C1 segment of cervical spinal cord (tissue), 14 donors: ENCODE results near the gene VWC2.
"Not testable (repeated sequence)": the region's sequence is repeated elsewhere in the genome, so short reads cannot be mapped to it uniquely, and the experiment has no call there.

ENCODE experiments used
- DNase-seq, 14 donors: peaks; one replicate each; lab custom pipeline; 2025; lab: John Stamatoyannopoulos, UW

VWC2 gene

DNA sequence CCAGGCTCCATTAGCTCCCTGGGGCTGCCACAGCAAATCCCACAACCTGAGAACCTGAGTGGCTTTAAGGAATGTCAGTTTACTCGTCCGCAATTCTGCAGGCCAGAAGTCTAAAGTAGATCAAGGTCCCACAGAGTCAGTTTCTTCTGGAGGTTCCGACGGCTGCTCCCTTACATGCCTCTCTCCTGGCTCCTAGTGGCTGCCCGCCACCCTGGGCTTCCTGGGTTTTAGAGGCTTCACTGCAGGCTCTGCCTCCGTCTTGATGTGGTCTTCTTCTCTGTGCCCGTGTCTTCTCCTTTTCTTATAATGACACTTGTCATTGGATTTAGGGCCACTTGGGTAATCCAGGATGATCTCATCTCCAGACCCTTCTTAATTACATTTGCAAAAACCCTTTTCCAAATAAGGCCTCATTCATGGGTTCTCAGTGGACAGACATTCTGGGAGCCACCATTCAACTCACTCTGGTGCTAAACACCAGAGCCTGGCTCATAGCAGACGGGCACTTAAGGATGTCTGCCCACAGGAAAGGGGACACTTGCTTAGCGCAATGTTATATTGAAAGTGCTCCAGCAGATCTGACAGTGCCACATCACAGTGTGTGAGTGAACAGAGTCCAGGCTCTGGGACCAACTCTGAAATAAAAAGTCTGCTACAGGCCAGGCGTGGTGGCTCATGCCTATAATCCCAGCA is 77.6 kb downstream of the VWC2 start:
- DNase-seq: no peak

DNA sequence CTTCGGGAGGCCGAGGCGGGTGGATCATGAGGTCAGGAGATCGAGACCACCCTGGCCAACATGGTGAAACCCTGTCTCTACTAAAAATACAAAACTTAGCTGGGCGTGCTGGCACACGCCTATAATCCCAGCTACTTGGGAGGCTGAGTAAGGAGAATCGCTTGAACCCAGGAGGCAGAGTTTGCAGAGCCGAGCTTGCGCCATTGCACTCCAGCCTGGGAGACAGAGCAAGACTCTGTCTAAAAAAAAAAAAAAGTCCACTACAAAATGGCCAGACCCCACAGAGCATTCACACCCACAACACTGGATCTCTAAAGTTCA is 78.1 kb downstream of the VWC2 start:
- DNase-seq: not testable (repeated sequence)

DNA sequence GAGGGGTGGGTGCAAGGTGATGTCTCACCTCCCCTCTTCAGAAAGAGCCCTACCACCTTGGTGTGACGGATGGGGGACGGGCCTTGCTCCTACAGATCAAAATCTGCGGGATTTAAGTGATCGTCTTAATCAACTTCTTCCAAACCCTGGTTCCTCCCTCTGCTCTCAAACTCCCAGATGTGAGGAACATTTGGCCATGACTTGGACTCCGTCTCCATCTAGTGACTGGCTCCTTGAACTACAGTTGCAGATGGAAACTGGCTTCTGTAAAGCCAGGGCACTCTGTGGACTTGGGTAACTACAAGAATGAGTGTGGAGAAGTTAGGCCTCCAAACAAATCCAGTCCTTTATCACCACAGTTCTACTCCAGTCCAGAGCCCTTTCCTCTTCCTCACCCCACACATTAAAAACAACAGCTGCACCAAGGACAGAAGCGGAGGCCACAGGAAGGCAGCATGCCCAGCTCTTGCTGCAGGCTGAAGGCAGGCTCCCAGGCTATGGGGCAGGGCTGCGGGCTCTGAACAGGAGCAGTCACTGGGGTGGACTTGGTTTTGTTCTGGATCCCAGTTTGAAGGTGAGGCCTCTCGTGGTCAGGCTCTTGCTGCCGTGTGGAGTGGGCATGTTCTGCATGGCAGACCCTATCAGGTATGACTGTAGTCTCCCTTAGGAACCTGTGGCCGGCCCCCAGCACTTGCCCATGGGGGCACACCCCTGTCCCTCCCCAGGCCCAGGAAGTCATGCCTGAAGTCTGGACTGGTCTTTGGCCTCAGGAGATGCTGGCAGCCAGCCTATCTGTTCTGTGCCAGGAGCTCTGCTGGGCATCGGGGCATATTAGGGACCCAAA is 79.4 kb downstream of the VWC2 start:
- DNase-seq: peak in 7 of 14 donors; percentile 5 to 70 (median 12)

DNA sequence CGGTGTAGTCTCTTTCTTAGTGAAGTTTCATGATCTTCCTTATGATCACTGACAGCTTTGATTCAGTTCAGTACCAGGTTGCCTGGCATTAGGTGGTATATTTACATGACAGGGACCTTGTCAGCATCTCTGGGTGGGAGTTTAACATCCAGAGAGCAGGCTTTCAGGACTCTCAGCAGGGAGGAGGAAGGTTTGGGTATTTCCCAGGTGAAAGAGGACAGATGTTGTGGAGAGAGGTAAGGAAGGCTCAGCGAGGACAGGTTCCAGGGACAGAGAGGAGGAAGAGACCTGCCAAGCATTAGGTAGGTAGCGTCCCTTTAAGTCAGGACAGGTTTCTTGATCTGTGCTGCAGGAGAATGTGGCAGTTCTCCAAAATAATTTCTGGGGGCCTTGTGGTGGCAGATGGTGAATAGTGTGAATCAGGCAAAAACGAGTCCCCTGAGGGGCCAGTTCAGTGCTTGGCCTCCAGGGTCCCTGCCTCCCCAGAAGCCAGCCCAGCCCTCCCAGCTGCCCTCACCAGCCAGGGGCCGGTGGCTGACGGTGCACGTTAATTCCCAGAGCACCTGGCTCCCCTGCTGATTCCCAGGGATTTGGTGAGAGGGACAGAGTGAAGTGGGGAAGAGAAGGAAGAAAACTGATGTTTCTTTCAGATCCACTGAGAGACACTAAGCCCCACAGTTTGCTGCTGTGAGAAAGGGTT is 82.0 kb downstream of the VWC2 start:
- peak in 1 of 14 donors; percentile 78 for DNase-seq

DNA sequence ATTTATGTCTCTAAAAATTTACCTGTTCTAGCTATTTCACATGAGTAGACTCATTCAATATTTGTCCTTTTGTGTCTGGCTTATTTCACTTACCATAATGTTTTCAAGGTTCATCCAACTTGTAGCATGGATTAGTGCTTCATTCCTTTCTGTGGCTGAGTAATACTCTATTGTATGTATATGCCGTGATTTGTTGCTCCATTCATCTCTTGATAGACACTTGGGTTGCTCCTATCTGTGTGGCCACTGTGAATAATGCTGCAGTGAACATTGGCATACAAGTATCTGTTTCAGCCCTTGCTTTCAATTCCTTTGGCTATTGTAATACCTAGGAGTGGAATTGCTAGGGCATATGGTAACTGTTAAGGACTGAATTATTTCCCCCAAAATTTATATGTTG is 86.9 kb downstream of the VWC2 start:
- DNase-seq: no peak

DNA sequence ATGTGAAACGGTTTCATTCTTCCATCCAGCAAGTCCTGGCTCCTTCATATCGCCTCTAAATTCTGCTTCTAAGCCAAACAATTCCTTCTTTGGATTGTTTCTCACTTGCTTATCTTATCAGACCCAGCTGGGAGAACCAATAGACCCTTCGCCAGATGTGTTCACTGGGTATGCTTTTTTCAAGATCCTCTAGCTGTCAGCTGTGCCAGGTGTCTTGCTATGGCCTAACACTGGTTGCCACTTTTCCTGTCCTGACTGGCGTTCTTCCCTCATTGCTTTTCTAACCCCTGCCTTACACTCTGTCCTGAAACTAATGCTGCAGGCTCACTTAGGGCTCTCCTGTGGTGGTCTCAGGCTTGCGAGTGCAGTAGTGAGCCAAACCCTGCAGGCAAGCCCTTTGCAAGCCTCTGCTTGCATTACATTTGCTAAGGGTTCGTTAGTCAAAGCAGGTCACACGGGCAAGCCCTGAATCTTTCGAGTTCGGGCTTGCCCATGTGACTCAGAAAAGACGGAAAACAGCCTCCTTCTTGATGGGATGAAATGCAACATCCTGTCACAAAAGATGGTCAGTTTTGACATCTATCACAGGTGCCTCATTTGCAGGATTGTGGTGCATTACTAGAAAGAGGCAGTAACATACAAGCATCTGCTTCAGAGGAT is 92.8 kb downstream of the VWC2 start:
- peak in 1 of 14 donors; percentile 56 for DNase-seq

DNA sequence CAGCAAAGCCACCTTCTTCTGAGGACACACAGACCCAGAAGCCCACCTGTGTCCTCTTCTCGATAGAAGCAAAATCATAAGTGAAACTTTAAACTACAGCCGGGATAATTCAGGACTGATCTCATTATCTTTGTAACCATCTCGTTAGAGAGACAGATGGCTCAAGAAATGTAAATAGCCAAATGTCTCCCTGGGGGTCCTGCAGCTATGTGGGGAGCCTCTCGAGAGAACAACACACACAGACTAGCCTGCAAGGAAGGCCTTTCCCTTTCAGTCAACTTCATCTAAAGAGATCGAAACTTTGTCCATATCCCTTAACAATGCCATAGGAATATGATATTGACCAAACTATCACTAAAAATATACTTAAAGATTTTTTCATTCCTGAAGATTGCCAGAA is 93.5 kb downstream of the VWC2 start:
- DNase-seq: peak in 1 of 14 donors; percentile 73

DNA sequence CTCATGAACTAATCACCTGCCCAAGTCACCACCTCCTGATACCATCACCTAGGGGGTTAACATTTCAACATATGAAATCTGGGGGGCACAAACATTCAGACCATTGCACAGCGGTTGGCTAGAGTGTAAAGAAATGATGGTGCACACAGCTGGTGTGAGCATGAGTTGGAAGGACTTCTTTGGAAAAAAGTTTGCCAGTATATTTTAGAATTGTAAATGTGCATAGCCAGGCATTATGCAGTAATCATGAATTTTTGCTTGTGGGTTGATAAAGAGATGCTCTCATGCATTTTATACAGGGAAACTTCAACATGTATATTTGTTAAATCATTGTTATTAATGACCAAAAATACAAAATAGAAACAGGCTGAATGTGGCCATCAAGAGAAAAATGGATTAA is 100.0 kb downstream of the VWC2 start:
- DNase-seq: no peak

DNA sequence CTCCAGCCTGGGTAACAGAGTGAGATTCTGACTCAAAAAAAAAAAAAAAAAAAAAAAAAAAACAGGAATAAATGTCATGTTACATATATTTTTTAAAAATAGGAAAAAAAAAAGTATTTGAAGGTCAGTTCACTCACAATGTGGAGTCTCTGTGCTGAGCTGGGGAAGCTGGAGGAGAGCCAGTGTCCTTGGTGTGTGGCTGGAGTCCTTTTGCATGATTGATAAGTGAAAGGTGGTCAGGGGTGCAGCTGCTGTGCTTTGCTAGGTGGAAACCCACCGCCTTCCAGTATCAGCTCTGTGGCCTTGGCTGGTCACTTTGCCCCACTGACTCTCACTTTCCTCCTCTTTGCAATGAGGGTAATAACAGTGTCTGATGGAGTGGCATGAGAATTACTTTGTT is 101.9 kb downstream of the VWC2 start:
- no peak for DNase-seq

DNA sequence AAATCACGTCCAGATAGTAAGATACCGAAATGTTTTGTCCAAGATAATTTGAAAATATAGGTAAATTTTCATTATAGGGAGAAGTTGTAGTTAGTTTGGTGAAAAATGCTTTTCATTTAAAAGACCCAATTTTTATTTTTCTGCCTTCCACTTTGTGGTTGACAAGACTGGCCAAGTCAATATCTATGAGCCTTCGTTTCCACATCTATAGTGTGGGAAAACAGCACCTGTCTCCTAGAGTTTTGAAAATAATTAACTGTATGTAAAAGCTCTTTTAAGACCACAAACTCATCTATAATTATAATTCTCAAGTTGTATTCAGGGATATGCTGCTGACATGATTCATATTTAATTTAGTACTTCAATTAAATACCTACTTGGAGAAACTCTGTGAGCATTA is 102.8 kb downstream of the VWC2 start:
- DNase-seq: no peak

DNA sequence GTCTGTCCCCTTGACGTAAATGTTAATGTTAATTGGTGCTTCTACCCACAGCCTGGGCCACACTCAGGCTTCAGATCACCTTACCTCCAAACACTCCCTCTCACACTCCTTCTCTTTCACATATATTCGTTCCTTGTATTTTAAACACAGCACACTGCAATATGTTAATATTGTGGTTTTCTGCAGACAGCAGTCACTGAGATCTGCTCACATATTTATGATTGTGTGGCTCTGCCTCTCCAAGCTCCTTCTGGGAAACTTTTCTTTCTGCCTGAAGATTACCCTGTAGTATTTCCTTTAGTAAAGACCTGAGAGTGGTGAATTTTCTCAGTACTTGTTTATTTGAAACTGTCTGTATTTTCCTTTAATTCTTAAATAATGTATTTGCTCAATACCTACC is 104.7 kb downstream of the VWC2 start:
- no peak for DNase-seq

DNA sequence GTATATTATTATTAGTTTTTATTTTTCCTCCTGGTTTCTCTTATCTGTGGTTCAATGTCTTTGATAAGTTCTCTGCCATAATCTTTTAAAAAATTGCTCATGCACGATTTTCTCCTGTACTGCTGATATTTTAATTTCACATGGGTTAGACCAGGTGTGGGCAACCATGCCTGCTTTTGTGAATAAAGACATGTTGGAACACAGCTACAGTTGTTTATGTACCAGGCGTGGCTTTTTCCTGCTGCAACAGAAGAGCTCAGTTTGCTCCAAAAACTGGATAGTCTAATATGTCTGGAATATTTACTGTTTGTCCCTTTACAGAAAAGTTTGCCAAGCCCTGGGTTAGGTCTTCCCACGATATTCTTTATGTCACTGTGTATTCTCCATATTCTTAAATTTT is 105.2 kb downstream of the VWC2 start:
- DNase-seq: no peak

DNA sequence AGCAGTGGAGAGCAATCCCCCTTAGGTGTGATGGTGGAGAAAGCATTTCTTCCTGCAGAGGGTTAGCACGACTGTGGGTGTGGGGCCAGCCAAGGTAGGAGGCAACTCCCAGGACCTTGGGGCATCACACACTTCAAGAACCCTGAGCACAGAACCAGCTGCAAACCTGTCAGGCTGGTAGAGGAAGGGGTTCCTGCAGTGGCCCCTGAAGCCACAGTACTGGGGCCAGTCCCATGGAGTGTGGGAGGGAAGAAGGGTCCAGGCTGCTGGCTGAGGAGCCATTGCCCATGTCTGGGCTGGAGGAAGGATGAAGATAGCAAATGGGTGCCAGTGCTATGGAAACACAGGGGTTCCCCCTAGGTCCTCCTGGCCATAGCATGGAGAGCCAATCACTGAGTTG is 110.5 kb downstream of the VWC2 start:
- DNase-seq: no peak

DNA sequence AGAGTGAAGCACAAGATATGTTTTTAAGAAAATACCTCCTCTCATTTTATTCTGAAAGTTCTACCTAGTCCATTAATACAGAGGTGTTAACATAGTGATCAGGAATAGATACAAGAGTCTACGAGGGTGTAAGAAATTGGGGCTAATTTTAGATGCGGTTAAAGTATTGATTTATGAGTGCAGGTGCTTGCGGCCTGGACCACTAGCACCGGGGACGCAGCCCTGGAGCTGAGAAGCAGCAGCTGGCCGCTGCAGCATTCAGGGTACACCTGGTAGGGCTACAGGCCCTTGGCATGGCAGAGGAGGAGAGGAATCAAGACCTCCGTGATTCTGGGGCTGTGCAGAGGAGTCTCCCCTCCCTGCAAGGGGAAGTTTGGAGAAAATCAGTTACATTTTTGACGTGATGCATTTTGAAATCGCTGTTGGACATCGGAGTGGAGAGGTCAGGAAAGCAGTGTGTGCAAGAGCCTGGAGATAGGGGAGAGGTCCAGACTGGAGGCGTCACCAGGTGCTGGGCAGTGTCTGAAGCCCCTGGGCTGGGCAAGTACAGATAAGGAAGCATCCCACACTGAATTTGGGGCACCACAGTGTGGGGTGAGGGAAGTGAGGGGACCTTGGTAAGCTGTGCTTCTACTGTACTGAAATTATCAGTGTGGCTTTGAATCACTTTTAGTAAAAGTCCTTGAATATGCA is 112.3 kb downstream of the VWC2 start:
- DNase-seq: no peak

DNA sequence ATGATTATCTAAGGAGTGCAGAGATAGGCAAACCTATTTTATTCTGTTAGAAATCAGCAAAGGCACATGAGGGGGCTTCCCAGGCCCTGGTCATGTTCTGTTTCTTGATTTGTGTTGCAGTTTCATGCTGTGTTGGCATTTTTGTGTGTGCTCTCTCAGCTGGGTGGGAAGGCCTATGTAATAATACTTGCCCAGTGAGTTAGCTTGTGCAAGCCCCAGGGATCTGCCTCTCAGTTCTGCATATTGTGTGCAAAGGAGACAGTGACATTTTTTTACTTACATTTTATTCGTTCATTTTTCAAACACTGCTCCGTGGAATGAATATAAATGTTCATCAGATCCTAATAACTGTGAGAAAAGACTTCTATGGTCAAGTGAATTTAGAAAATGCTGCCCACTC is 119.0 kb downstream of the VWC2 start:
- DNase-seq: peak in 1 of 14 donors; percentile 41

DNA sequence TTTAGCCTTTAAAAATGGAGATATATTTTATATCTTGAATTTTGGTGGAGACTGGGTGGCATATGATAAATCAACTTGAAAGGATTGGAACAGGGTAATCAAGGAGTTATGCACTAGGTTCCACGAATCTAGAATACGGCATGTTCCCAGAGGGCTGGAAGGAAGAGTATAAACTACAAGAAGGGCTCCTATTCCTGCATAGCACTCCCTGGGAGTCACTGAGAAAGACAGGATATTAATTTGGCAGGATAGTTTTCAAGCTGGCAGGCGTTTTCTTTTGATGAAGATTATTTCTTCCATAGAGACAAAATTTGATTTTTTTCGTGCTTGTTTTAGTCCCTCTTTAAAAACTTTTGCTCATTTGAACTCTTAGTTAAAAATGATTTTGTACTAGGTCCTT is 119.7 kb downstream of the VWC2 start:
- DNase-seq: peak in 1 of 14 donors; percentile 70

DNA sequence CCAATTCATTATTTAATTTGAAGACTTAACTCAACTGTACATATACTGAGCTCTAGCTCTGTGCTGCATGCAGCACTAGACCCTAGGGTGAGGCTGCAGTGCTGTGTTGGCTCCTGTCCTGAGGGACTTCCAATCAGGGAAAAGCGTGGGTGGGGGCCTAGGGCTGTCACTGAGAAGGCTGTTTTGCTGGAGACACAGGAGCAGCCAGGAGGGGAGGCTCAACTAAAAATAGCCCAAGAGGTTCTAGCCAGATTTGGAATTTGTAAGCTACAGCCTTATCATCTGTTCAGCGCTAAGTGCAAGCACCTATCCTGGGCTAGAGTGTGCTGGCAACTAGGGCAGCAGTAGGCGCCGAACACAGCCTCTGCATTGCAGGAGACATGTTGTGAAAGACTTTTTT is 121.1 kb downstream of the VWC2 start:
- peak in 1 of 14 donors; percentile 79 for DNase-seq

DNA sequence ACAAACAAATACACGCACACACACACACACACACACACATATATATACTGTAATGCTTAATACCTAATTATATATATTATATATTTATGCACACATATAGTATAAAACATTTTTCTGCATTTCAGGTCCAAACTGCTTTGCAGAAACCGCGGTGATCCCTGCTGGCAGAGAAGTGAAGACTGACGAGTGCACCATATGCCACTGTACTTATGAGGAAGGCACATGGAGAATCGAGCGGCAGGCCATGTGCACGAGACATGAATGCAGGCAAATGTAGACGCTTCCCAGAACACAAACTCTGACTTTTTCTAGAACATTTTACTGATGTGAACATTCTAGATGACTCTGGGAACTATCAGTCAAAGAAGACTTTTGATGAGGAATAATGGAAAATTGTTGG is 138.5 kb downstream of the VWC2 start:
- peak in 2 of 14 donors; percentile 6 to 81 for DNase-seq

DNA sequence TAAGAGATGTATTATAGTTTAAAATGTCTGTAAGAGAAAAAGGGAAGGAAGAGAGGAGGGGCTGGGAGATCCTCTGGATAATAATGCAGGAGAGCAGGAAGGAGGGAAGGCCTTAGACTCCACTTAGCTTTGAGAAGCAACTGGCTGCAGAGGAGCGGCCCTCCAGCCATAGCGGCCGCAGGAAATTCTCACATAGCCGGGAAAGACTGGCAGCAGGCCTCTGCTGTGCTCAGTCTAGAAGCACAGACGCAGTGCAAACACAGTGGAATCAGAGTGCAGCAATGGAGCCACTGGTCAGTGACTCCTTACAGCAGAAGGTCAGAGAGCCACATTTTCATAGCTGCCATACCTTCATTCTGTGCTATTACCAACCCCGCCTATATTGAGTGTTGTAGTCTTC is 153.3 kb downstream of the VWC2 start:
- peak in 1 of 14 donors; percentile 61 for DNase-seq

DNA sequence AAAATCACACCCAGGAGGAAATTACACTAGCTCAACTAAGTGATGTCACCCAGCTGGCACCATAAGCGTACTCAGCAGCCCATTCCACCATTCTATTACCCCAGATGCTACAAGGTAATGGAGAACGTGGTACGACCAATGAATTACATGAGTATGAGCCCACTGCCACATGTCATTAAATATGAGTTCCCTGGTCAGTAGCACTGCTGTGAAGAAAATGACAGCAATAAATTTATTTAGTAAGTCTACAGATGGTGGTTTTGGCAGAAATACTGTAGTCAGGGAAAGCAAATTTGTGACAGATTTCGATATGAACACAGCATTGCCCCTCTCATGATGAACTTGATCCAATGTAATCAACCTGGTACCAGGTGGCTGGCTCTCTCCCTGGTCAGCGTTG is 154.2 kb downstream of the VWC2 start:
- peak in 2 of 14 donors; percentile 9 to 95 for DNase-seq

DNA sequence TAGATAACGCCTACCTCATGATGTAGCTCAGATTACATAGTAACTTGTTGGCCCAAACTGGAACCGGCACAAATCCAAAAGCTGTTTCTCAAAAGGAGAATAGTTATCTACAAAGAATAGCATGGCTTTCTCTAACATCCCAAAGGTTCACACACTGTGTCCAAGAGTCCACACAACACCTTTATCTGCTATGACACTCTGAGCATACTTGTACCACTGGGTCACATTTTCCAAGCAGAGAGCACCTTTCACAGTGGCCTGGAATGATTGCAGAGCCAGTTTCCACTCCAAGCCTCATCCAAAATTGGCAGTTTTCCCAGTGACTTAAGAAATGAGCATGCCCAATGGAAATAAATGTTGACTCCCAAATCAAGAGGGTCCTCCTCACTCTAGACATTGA is 155.3 kb downstream of the VWC2 start:
- DNase-seq: no peak
